ENCODE measurements around the gene GRM8. TPM values are rescaled to one million over a fixed set of nuclear protein-coding genes. Genes with fewer than 3 reads are reported as not detected.

GRM8 gene
- total RNA-seq, 1 experiment from 2014 or later, result not detected

GRCh38 chr7:127208351-127208750, 44.4 kb downstream of the GRM8 start:
- Histone ChIP-seq H3F3A (ENCODE audit: low read length, unreplicated experiment) (no peaks in the 10 kb centered on the region), H3K9me3 (ENCODE audit: low read length) (no peaks in the 10 kb centered on the region), H2AFZ (ENCODE audit: low read length) (no peak overlapping the region), H3K9ac (ENCODE audit: low read length) (no peak overlapping the region), H3K9me2 (replicated peaks; ENCODE audit: low read length) (no peaks in the 10 kb centered on the region), H3K79me2 (ENCODE audit: low read length) (no peaks in the 10 kb centered on the region), H3K4me2 (ENCODE audit: low read length) (no peak overlapping the region), H3K4me1 (ENCODE audit: insufficient read depth, low read length) (no peaks in the 10 kb centered on the region), H3K4me3 (ENCODE audit: low read length) (no peak overlapping the region), H3K27ac (ENCODE audit: low read length) (no peak overlapping the region), H3K36me3 (ENCODE audit: low read depth, low read length) (no peaks in the 10 kb centered on the region), H4K20me1 (ENCODE audit: low read length) (no peaks in the 10 kb centered on the region), H3K27me3 (ENCODE audit: low read length) (no peaks in the 10 kb centered on the region)
- no TSS peak for BruUV-seq (replicated peaks)
- intact Hi-C loops (cut with micrococcal nuclease), result no loop called here
- POLR2A ChIA-PET (ENCODE audit: unreplicated experiment), result no interaction called here
- no peak for DNase-seq
- TF ChIP-seq EZH2 (IDR thresholded peaks at IDR 0.05; ENCODE audit: low read length, unreplicated experiment) (no peak), CTCF (conservative IDR thresholded peaks at IDR 0.05; ENCODE audit: low read depth, low read length) (no peak), EZH2phosphoT487 (IDR thresholded peaks at IDR 0.05; ENCODE audit: borderline replicate concordance, low read length) (no peak)
- CTCF ChIA-PET, result no interaction called here
- ATAC-seq, result no peak

GRCh38 chr7:127207806-127208205, 44.9 kb downstream of the GRM8 start:
- Histone ChIP-seq H3K9ac (ENCODE audit: low read length) (no peak overlapping the region), H3K27me3 (ENCODE audit: low read length) (no peaks in the 10 kb centered on the region), H2AFZ (ENCODE audit: low read length) (no peak overlapping the region), H3K79me2 (ENCODE audit: low read length) (no peaks in the 10 kb centered on the region), H4K20me1 (ENCODE audit: low read length) (no peaks in the 10 kb centered on the region), H3K9me2 (replicated peaks; ENCODE audit: low read length) (no peaks in the 10 kb centered on the region), H3K4me3 (ENCODE audit: low read length) (no peak overlapping the region), H3K36me3 (ENCODE audit: low read depth, low read length) (no peaks in the 10 kb centered on the region), H3K4me1 (ENCODE audit: insufficient read depth, low read length) (no peaks in the 10 kb centered on the region), H3K27ac (ENCODE audit: low read length) (no peak overlapping the region), H3F3A (ENCODE audit: low read length, unreplicated experiment) (no peaks in the 10 kb centered on the region), H3K9me3 (ENCODE audit: low read length) (no peaks in the 10 kb centered on the region), H3K4me2 (ENCODE audit: low read length) (no peak overlapping the region)
- CTCF ChIA-PET, result no interaction called here
- ATAC-seq, result no peak
- no TSS peak for BruUV-seq (replicated peaks)
- no peak for DNase-seq
- TF ChIP-seq EZH2 (IDR thresholded peaks at IDR 0.05; ENCODE audit: low read length, unreplicated experiment) (no peak), CTCF (conservative IDR thresholded peaks at IDR 0.05; ENCODE audit: low read depth, low read length) (no peak), EZH2phosphoT487 (IDR thresholded peaks at IDR 0.05; ENCODE audit: borderline replicate concordance, low read length) (no peak)
- POLR2A ChIA-PET (ENCODE audit: unreplicated experiment), result no interaction called here
- intact Hi-C loops (cut with micrococcal nuclease), result no loop called here

- CTCF ChIA-PET, result no interaction called here
- H3K27me3 ChIP-seq (ENCODE audit: low read length), result no peaks in the 10 kb centered on the region
These were observed 45.5 kb downstream of the GRM8 start for GRCh38 chr7:127207230-127207629.

More at GRCh38 chr7:127207230-127207629, 45.5 kb downstream of the GRM8 start:
- intact Hi-C loops (cut with micrococcal nuclease), result no loop called here
- no peaks in the 10 kb centered on the region for H4K20me1 ChIP-seq (ENCODE audit: low read length)
- no peak overlapping the region for H3K9ac ChIP-seq (ENCODE audit: low read length)
- no peaks in the 10 kb centered on the region for H3K36me3 ChIP-seq (ENCODE audit: low read depth, low read length)
- no peaks in the 10 kb centered on the region for H3K9me2 ChIP-seq (replicated peaks; ENCODE audit: low read length)
- no peak for ATAC-seq
- no peak for DNase-seq
- no peak overlapping the region for H3K4me3 ChIP-seq (ENCODE audit: low read length)
- no peak overlapping the region for H3K27ac ChIP-seq (ENCODE audit: low read length)
- BruUV-seq (replicated peaks), result no TSS peak
- H3K9me3 ChIP-seq (ENCODE audit: low read length), result no peaks in the 10 kb centered on the region
- no peaks in the 10 kb centered on the region for H3K4me1 ChIP-seq (ENCODE audit: insufficient read depth, low read length)
- POLR2A ChIA-PET (ENCODE audit: unreplicated experiment), result no interaction called here
- H3F3A ChIP-seq (ENCODE audit: low read length, unreplicated experiment), result no peaks in the 10 kb centered on the region
- H3K4me2 ChIP-seq (ENCODE audit: low read length), result no peak overlapping the region
- no peak for TF ChIP-seq EZH2phosphoT487 (IDR thresholded peaks at IDR 0.05; ENCODE audit: borderline replicate concordance, low read length)
- no peak for TF ChIP-seq EZH2 (IDR thresholded peaks at IDR 0.05; ENCODE audit: low read length, unreplicated experiment)
- no peak for TF ChIP-seq CTCF (conservative IDR thresholded peaks at IDR 0.05; ENCODE audit: low read depth, low read length)
- H3K79me2 ChIP-seq (ENCODE audit: low read length), result no peaks in the 10 kb centered on the region
- no peak overlapping the region for H2AFZ ChIP-seq (ENCODE audit: low read length)

Data from PC-3 (cell line).